ENCODE results near the gene FAM83E. TPM values are rescaled to one million over a fixed set of nuclear protein-coding genes. Genes with fewer than 3 reads are reported as not detected.
A peak's percentile ranks its signal among the peaks of the same experiment; 100 is the strongest.

Gene FAM83E
- total and polyA plus RNA-seq, 2 experiments from 2014 or later, result 1.0 to 2.3 TPM

- TF ChIP-seq, protein P1, sequence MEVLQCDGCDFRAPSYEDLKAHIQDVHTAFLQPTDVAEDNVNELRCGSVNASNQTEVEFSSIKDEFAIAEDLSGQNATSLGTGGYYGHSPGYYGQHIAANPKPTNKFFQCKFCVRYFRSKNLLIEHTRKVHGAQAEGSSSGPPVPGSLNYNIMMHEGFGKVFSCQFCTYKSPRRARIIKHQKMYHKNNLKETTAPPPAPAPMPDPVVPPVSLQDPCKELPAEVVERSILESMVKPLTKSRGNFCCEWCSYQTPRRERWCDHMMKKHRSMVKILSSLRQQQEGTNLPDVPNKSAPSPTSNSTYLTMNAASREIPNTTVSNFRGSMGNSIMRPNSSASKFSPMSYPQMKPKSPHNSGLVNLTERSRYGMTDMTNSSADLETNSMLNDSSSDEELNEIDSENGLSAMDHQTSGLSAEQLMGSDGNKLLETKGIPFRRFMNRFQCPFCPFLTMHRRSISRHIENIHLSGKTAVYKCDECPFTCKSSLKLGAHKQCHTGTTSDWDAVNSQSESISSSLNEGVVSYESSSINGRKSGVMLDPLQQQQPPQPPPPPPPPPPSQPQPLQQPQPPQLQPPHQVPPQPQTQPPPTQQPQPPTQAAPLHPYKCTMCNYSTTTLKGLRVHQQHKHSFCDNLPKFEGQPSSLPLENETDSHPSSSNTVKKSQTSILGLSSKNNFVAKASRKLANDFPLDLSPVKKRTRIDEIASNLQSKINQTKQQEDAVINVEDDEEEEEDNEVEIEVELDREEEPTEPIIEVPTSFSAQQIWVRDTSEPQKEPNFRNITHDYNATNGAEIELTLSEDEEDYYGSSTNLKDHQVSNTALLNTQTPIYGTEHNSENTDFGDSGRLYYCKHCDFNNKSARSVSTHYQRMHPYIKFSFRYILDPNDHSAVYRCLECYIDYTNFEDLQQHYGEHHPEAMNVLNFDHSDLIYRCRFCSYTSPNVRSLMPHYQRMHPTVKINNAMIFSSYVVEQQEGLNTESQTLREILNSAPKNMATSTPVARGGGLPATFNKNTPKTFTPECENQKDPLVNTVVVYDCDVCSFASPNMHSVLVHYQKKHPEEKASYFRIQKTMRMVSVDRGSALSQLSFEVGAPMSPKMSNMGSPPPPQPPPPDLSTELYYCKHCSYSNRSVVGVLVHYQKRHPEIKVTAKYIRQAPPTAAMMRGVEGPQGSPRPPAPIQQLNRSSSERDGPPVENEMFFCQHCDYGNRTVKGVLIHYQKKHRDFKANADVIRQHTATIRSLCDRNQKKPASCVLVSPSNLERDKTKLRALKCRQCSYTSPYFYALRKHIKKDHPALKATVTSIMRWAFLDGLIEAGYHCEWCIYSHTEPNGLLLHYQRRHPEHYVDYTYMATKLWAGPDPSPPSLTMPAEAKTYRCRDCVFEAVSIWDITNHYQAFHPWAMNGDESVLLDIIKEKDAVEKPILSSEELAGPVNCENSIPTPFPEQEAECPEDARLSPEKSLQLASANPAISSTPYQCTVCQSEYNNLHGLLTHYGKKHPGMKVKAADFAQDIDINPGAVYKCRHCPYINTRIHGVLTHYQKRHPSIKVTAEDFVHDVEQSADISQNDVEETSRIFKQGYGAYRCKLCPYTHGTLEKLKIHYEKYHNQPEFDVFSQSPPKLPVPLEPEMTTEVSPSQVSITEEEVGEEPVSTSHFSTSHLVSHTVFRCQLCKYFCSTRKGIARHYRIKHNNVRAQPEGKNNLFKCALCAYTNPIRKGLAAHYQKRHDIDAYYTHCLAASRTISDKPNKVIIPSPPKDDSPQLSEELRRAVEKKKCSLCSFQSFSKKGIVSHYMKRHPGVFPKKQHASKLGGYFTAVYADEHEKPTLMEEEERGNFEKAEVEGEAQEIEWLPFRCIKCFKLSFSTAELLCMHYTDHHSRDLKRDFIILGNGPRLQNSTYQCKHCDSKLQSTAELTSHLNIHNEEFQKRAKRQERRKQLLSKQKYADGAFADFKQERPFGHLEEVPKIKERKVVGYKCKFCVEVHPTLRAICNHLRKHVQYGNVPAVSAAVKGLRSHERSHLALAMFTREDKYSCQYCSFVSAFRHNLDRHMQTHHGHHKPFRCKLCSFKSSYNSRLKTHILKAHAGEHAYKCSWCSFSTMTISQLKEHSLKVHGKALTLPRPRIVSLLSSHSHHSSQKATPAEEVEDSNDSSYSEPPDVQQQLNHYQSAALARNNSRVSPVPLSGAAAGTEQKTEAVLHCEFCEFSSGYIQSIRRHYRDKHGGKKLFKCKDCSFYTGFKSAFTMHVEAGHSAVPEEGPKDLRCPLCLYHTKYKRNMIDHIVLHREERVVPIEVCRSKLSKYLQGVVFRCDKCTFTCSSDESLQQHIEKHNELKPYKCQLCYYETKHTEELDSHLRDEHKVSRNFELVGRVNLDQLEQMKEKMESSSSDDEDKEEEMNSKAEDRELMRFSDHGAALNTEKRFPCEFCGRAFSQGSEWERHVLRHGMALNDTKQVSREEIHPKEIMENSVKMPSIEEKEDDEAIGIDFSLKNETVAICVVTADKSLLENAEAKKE (CRISPR knock-in tag; IDR thresholded peaks at IDR 0.05), result no peak
These were observed 23.3 kb upstream of the FAM83E start (continued) for GRCh38 chr19:48637948-48638830.

- Mint-ChIP-seq H3K4me3 (peak overlapping the region; percentile 81), H3K36me3 (ENCODE audit: low read depth) (peaks cover 31% of the 10 kb centered on the region), H3K4me1 (peaks cover 34% of the 10 kb centered on the region), H3K27me3 (ENCODE audit: insufficient read depth, low read depth, poor library complexity) (peaks cover 21% of the 10 kb centered on the region), H3K9me3 (no peaks in the 10 kb centered on the region), H3K27ac (peak overlapping the region; percentile 97)
- peaks cover 21% of the 10 kb centered on the region for H3K27me3 ChIP-seq (ENCODE audit: insufficient read depth)
- H3K27ac ChIP-seq (ENCODE audit: low read depth), result peak overlapping the region; percentile 98
- no peaks in the 10 kb centered on the region for H4K20me1 ChIP-seq (replicated peaks; ENCODE audit: insufficient read depth)
- peak overlapping the region; percentile 75 for H3K4me3 ChIP-seq
- no peaks in the 10 kb centered on the region for H3K36me3 ChIP-seq (ENCODE audit: insufficient read depth)
- ATAC-seq (peak; percentile 69), DNase-seq (ENCODE audit: low spot score) (peak; percentile 100)
- peak; percentile 52 for TF ChIP-seq POLR2AphosphoS5 (IDR thresholded peaks at IDR 0.05; ENCODE audit: low read depth)
- no peak for TF ChIP-seq NANOG (IDR thresholded peaks at IDR 0.05; ENCODE audit: borderline replicate concordance)
- TF ChIP-seq ZNF114 (CRISPR knock-in tag; IDR thresholded peaks at IDR 0.05), result no peak
- TF ChIP-seq CREB1 (CRISPR knock-in tag; IDR thresholded peaks at IDR 0.05; ENCODE audit: low read depth), result peak; percentile 64
- H3K4me2 ChIP-seq, result peak overlapping the region; percentile 96
- no peaks in the 10 kb centered on the region for H3K79me2 ChIP-seq (replicated peaks; ENCODE audit: insufficient read depth)
- H3K4me1 ChIP-seq (ENCODE audit: insufficient read depth), result peaks cover 33% of the 10 kb centered on the region
- peaks cover 28% of the 10 kb centered on the region for H3F3A ChIP-seq (replicated peaks; ENCODE audit: low read depth)
- peak overlapping the region; percentile 88; the same call in 1 of the 2 replicates for H2AFZ ChIP-seq
- H3K9me2 ChIP-seq (ENCODE audit: insufficient read depth), result no peaks in the 10 kb centered on the region
These were observed 22.6 kb upstream of the FAM83E start for GRCh38 chr19:48637449-48637947.
